DND-41 (cell line): Measurements from ENCODE around the gene NRL.

Source experiments
- EZH2 ChIP-seq: IDR thresholded peaks from 3 replicates; pipeline ENCODE4 v1.6.1; 2012; ENCODE audit warnings: borderline replicate concordance, low read depth, mild to moderate bottlenecking, moderate library complexity, low read length, inconsistent platforms; ENCODE audit not compliant: severe bottlenecking
- TF ChIP-seq, protein P1 (sequence below): IDR thresholded peaks from 2 replicates; pipeline ENCODE4 v1.5.1; 2012; ENCODE audit warnings: borderline replicate concordance, low read length, moderate library complexity, mild to moderate bottlenecking; ENCODE audit not compliant: poor library complexity, severe bottlenecking; ENCODE audit errors: extremely low read depth

DNA sequence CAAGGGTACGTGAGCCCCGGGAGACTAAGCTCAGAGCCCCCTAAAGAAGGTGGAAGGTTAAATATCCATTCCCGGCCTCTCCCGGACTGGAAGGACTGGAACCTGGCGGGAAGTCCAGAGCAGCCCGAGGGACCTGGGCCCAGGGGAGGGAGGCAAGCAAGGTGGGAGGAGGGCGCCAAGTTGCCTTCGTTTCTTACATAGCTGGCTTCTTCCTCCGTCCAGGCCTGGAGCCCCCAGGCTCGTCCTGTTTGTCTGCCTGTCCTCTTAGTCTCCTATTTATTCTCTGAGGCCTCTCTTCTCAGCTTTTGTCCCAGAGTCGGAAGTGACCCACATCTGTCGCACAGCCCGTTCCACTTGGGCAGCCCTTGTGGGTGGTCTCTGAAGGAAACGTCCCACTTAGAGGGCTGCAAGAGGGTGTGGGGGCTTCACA lies 19.9 kb downstream of the NRL start:
- TF ChIP-seq, protein P1, sequence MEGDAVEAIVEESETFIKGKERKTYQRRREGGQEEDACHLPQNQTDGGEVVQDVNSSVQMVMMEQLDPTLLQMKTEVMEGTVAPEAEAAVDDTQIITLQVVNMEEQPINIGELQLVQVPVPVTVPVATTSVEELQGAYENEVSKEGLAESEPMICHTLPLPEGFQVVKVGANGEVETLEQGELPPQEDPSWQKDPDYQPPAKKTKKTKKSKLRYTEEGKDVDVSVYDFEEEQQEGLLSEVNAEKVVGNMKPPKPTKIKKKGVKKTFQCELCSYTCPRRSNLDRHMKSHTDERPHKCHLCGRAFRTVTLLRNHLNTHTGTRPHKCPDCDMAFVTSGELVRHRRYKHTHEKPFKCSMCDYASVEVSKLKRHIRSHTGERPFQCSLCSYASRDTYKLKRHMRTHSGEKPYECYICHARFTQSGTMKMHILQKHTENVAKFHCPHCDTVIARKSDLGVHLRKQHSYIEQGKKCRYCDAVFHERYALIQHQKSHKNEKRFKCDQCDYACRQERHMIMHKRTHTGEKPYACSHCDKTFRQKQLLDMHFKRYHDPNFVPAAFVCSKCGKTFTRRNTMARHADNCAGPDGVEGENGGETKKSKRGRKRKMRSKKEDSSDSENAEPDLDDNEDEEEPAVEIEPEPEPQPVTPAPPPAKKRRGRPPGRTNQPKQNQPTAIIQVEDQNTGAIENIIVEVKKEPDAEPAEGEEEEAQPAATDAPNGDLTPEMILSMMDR, result no peak
- no peak for TF ChIP-seq EZH2
